ENCODE data around the gene COPS8. TPM values are rescaled to one million over a fixed set of nuclear protein-coding genes. Genes with fewer than 3 reads are reported as not detected.
A peak's percentile ranks its signal among the peaks of the same experiment; 100 is the strongest.

COPS8 gene
- 10 to 100 TPM; 39.9 to 43.6 TPM for total RNA-seq

GRCh38 chr2:237085248-237086221 is at the start of gene COPS8:
TSS of gene COPS8 (plus strand) at chr2:237085889. CDS start at chr2:237085965, 76 bp downstream.
- Mint-ChIP-seq H3K4me3 (peak within 1 kb of the TSS; percentile 96), H3K27me3 (no peaks in the 10 kb centered on the region), H3K36me3 (peaks cover 5% of the 10 kb centered on the region), H3K9me3 (ENCODE audit: low read depth) (no peaks in the 10 kb centered on the region), H3K4me1 (peaks cover 17% of the 10 kb centered on the region), H3K27ac (peak within 1 kb of the TSS; percentile 98)
- DNase-seq, result peak; percentile 95
- CTCF ChIA-PET, result interaction anchor here (1.0 to 2.2 kb wide), 8 partner anchors 8 to 540 kb away, joined by 3 to 8 read pairs (median 4); partner anchors contain the start of gene ACKR3
- ATAC-seq, result peak; percentile 99

- H3K27me3 Mint-ChIP-seq, result peaks cover 4% of the 10 kb centered on the region
- CTCF ChIA-PET, result no interaction called here
- H3K9me3 Mint-ChIP-seq (ENCODE audit: low read depth), result no peaks in the 10 kb centered on the region
- ATAC-seq (no peak), DNase-seq (no peak)
- no peak overlapping the region for H3K4me3 Mint-ChIP-seq
- no peaks in the 10 kb centered on the region for H3K4me1 Mint-ChIP-seq
- H3K36me3 Mint-ChIP-seq, result no peaks in the 10 kb centered on the region
- no peak overlapping the region for H3K27ac Mint-ChIP-seq
These were observed 46.2 kb upstream of the COPS8 start for GRCh38 chr2:237039301-237040031.

GRCh38 chr2:237041231-237041630 is 44.5 kb upstream of the COPS8 start:
- Mint-ChIP-seq H3K4me3 (no peak overlapping the region), H3K27ac (no peak overlapping the region), H3K36me3 (no peaks in the 10 kb centered on the region), H3K4me1 (no peaks in the 10 kb centered on the region), H3K27me3 (peaks cover 7% of the 10 kb centered on the region), H3K9me3 (ENCODE audit: low read depth) (no peaks in the 10 kb centered on the region)
- ATAC-seq (no peak), DNase-seq (no peak)
- CTCF ChIA-PET, result no interaction called here

GRCh38 chr2:237042101-237042500 is 43.6 kb upstream of the COPS8 start:
- H3K9me3 Mint-ChIP-seq (ENCODE audit: low read depth), result no peaks in the 10 kb centered on the region
- ATAC-seq, result no peak
- H3K4me3 Mint-ChIP-seq, result no peak overlapping the region
- H3K27ac Mint-ChIP-seq, result no peak overlapping the region
- H3K4me1 Mint-ChIP-seq, result no peaks in the 10 kb centered on the region
- H3K36me3 Mint-ChIP-seq, result no peaks in the 10 kb centered on the region
- H3K27me3 Mint-ChIP-seq, result peaks cover 10% of the 10 kb centered on the region
- no peak for DNase-seq
- CTCF ChIA-PET, result no interaction called here

- Mint-ChIP-seq H3K4me3 (no peak overlapping the region), H3K36me3 (peaks cover 1% of the 10 kb centered on the region), H3K27me3 (peaks cover 18% of the 10 kb centered on the region), H3K27ac (no peak overlapping the region), H3K9me3 (ENCODE audit: low read depth) (peaks cover 8% of the 10 kb centered on the region), H3K4me1 (no peaks in the 10 kb centered on the region)
- CTCF ChIA-PET, result no interaction called here
- DNase-seq, result no peak
- no peak for ATAC-seq
These were observed 41.8 kb upstream of the COPS8 start for GRCh38 chr2:237043866-237044265.

GRCh38 chr2:237044281-237044680 is 41.4 kb upstream of the COPS8 start:
- no peak overlapping the region for H3K4me3 Mint-ChIP-seq
- peaks cover 18% of the 10 kb centered on the region for H3K27me3 Mint-ChIP-seq
- H3K27ac Mint-ChIP-seq, result no peak overlapping the region
- H3K36me3 Mint-ChIP-seq, result peaks cover 1% of the 10 kb centered on the region
- H3K4me1 Mint-ChIP-seq, result no peaks in the 10 kb centered on the region
- ATAC-seq (no peak), DNase-seq (no peak)
- CTCF ChIA-PET, result no interaction called here
- peaks cover 8% of the 10 kb centered on the region for H3K9me3 Mint-ChIP-seq (ENCODE audit: low read depth)

GRCh38 chr2:237045449-237045848 is 40.2 kb upstream of the COPS8 start:
- DNase-seq (no peak), ATAC-seq (no peak)
- Mint-ChIP-seq H3K27ac (no peak overlapping the region), H3K27me3 (peaks cover 18% of the 10 kb centered on the region), H3K4me1 (no peaks in the 10 kb centered on the region), H3K9me3 (ENCODE audit: low read depth) (peaks cover 12% of the 10 kb centered on the region), H3K4me3 (no peak overlapping the region), H3K36me3 (peaks cover 1% of the 10 kb centered on the region)
- CTCF ChIA-PET, result no interaction called here

GRCh38 chr2:237048595-237048994 is 37.1 kb upstream of the COPS8 start:
- H3K4me1 Mint-ChIP-seq, result no peaks in the 10 kb centered on the region
- H3K4me3 Mint-ChIP-seq, result no peak overlapping the region
- ATAC-seq (no peak), DNase-seq (no peak)
- peaks cover 12% of the 10 kb centered on the region for H3K9me3 Mint-ChIP-seq (ENCODE audit: low read depth)
- H3K27ac Mint-ChIP-seq, result no peak overlapping the region
- CTCF ChIA-PET, result no interaction called here
- peaks cover 25% of the 10 kb centered on the region for H3K27me3 Mint-ChIP-seq
- peaks cover 1% of the 10 kb centered on the region for H3K36me3 Mint-ChIP-seq

- H3K4me3 Mint-ChIP-seq, result no peak overlapping the region
- DNase-seq (no peak), ATAC-seq (no peak)
- H3K27me3 Mint-ChIP-seq, result peaks cover 19% of the 10 kb centered on the region
- peaks cover 12% of the 10 kb centered on the region for H3K9me3 Mint-ChIP-seq (ENCODE audit: low read depth)
- CTCF ChIA-PET, result no interaction called here
- H3K4me1 Mint-ChIP-seq, result no peaks in the 10 kb centered on the region
- H3K36me3 Mint-ChIP-seq, result peaks cover 1% of the 10 kb centered on the region
- no peak overlapping the region for H3K27ac Mint-ChIP-seq
These were observed 33.8 kb upstream of the COPS8 start for GRCh38 chr2:237051861-237052260.

- Mint-ChIP-seq H3K27ac (no peak overlapping the region), H3K4me3 (no peak overlapping the region), H3K36me3 (peaks cover 1% of the 10 kb centered on the region), H3K9me3 (ENCODE audit: low read depth) (peaks cover 10% of the 10 kb centered on the region), H3K4me1 (peaks cover 4% of the 10 kb centered on the region), H3K27me3 (peaks cover 14% of the 10 kb centered on the region)
- DNase-seq, result no peak
- ATAC-seq, result no peak
- CTCF ChIA-PET, result no interaction called here
These were observed 32.6 kb upstream of the COPS8 start for GRCh38 chr2:237053066-237053465.

GRCh38 chr2:237055386-237056100 is 30.1 kb upstream of the COPS8 start:
- CTCF ChIA-PET, result no interaction called here

GRCh38 chr2:237056287-237056875 is 29.3 kb upstream of the COPS8 start:
- Mint-ChIP-seq H3K4me3 (no peak overlapping the region), H3K4me1 (peaks cover 23% of the 10 kb centered on the region), H3K27me3 (peaks cover 9% of the 10 kb centered on the region), H3K27ac (no peak overlapping the region), H3K36me3 (no peaks in the 10 kb centered on the region), H3K9me3 (ENCODE audit: low read depth) (no peaks in the 10 kb centered on the region)
- CTCF ChIA-PET, result no interaction called here
- no peak for DNase-seq
- ATAC-seq, result no peak

More at GRCh38 chr2:237055386-237056100, 30.1 kb upstream of the COPS8 start:
- Mint-ChIP-seq H3K9me3 (ENCODE audit: low read depth) (no peaks in the 10 kb centered on the region), H3K27me3 (peaks cover 9% of the 10 kb centered on the region), H3K4me3 (no peak overlapping the region), H3K27ac (no peak overlapping the region), H3K4me1 (peaks cover 23% of the 10 kb centered on the region), H3K36me3 (no peaks in the 10 kb centered on the region)
- ATAC-seq (no peak), DNase-seq (no peak)

GRCh38 chr2:237057107-237057506 is 28.6 kb upstream of the COPS8 start:
- Mint-ChIP-seq H3K4me1 (peaks cover 23% of the 10 kb centered on the region), H3K27me3 (peaks cover 5% of the 10 kb centered on the region), H3K27ac (no peak overlapping the region), H3K36me3 (no peaks in the 10 kb centered on the region), H3K4me3 (no peak overlapping the region), H3K9me3 (ENCODE audit: low read depth) (no peaks in the 10 kb centered on the region)
- no peak for ATAC-seq
- CTCF ChIA-PET, result no interaction called here
- no peak for DNase-seq
